IMR-90 (cell line): ENCODE results near the gene ZNF618. TPM values are rescaled to one million over a fixed set of nuclear protein-coding genes. Genes with fewer than 3 reads are reported as not detected.

Experiments
- ATAC-seq: fragments of 200-7000 bp; cut with Tn5 transposase; 2 replicates; pipeline ENCODE4 v1.9.1; 2020; ENCODE audit warnings: low read depth, mild to moderate bottlenecking, moderate library complexity
- BruUV-seq: library from RNA; stranded (reverse); fragments of 400-500 nt; replicated peaks from 2 replicates; lab custom pipeline; 2021; lab: Mats Ljungman, UMichigan
- CTCF ChIA-PET: fragments of 300-600 bp; formaldehyde crosslinking; extraction: SDS; loops from one replicate; lab custom pipeline; 2021; ENCODE audit warnings: antibody characterized with exemption; lab: Yijun Ruan, JAX
- POLR2A ChIA-PET: fragments of 300-600 bp; sonication (Branson Sonifier 250); formaldehyde crosslinking; loops from one replicate; lab custom pipeline; 2022; ENCODE audit warnings: antibody characterized with exemption; ENCODE audit not compliant: unreplicated experiment; lab: Charles Lee
- DNase-seq: peaks from one replicate; pipeline ENCODE4 v3.0.0; 2013
- H2AFZ ChIP-seq: replicated peaks from 2 replicates; pipeline ENCODE3; 2013; ENCODE audit warnings: low read length, mild to moderate bottlenecking; ENCODE audit not compliant: poor library complexity
- H2AK5ac ChIP-seq: 2 replicates; pipeline ENCODE4 v1.6.1; 2013; ENCODE audit warnings: low read depth, low read length, inconsistent platforms
- H2AK9ac ChIP-seq: replicated peaks from 2 replicates; pipeline ENCODE3; 2013; ENCODE audit warnings: mild to moderate bottlenecking, low read depth, low read length, moderate library complexity; ENCODE audit not compliant: poor library complexity
- H2BK120ac ChIP-seq: 2 replicates; pipeline ENCODE4 v1.6.1; 2013; ENCODE audit warnings: low read depth, low read length, inconsistent platforms
- H2BK15ac ChIP-seq: 3 replicates; pipeline ENCODE4 v1.6.1; 2013; ENCODE audit warnings: low read depth, low read length, inconsistent platforms
- H2BK20ac ChIP-seq: 2 replicates; pipeline ENCODE4 v1.6.1; 2013; ENCODE audit warnings: low read depth, mild to moderate bottlenecking, inconsistent platforms, low read length, moderate library complexity
- H2BK5ac ChIP-seq: 2 replicates; pipeline ENCODE4 v1.6.1; 2013; ENCODE audit warnings: mild to moderate bottlenecking, low read depth, low read length, inconsistent platforms; ENCODE audit not compliant: poor library complexity, severe bottlenecking
- H3K14ac ChIP-seq: replicated peaks from 2 replicates; pipeline ENCODE4 v1.6.1; 2013; ENCODE audit warnings: low read depth, low read length, inconsistent platforms
- H3K18ac ChIP-seq: 2 replicates; pipeline ENCODE4 v1.6.1; 2013; ENCODE audit warnings: low read depth, low read length, control low read depth
- H3K23ac ChIP-seq: 2 replicates; pipeline ENCODE4 v1.6.1; 2013; ENCODE audit warnings: low read depth, low read length, inconsistent platforms
- H3K27ac ChIP-seq: 2 replicates; pipeline ENCODE4 v1.5.1; 2013; ENCODE audit warnings: mild to moderate bottlenecking, control low read depth, low read length; ENCODE audit not compliant: insufficient read depth
- H3K27me3 ChIP-seq: 2 replicates; pipeline ENCODE4 v1.6.1; 2013; ENCODE audit warnings: low read length; ENCODE audit not compliant: control insufficient read depth, insufficient read depth
- H3K36me3 ChIP-seq: 2 replicates; pipeline ENCODE4 v1.6.1; 2013; ENCODE audit warnings: low read length, mixed read lengths; ENCODE audit not compliant: control insufficient read depth, insufficient read depth
- H3K4ac ChIP-seq: 2 replicates; pipeline ENCODE4 v1.6.1; 2013; ENCODE audit warnings: low read depth, low read length, inconsistent platforms
- H3K4me1 ChIP-seq: 2 replicates; pipeline ENCODE4 v1.6.1; 2013; ENCODE audit warnings: low read length, mixed read lengths; ENCODE audit not compliant: control insufficient read depth, insufficient read depth
- H3K4me2 ChIP-seq: 2 replicates; pipeline ENCODE4 v1.6.1; 2013; ENCODE audit warnings: low read depth, mild to moderate bottlenecking, control low read depth, low read length, moderate library complexity
- H3K4me3 ChIP-seq: 2 replicates; pipeline ENCODE4 v1.5.1; 2013; ENCODE audit warnings: low read depth, mild to moderate bottlenecking, control low read depth, low read length, moderate library complexity; ENCODE audit not compliant: insufficient read depth
- H3K56ac ChIP-seq: 2 replicates; pipeline ENCODE4 v1.6.1; 2013; ENCODE audit warnings: low read length, inconsistent platforms; ENCODE audit not compliant: insufficient read depth; ENCODE audit errors: extremely low read depth
- H3K79me1 ChIP-seq, 2 experiments: 2 replicates each; pipeline ENCODE4 v1.6.1; 2013; ENCODE audit warnings: low read length in 2 of 2, inconsistent platforms in 1 of 2, low read depth in 1 of 2
- H3K9ac ChIP-seq: 2 replicates; pipeline ENCODE4 v1.6.1; 2013; ENCODE audit warnings: low read depth, low read length, control low read depth
- H3K9me1 ChIP-seq: 2 replicates; pipeline ENCODE4 v1.6.1; 2013; ENCODE audit warnings: low read length, inconsistent platforms; ENCODE audit not compliant: insufficient read depth
- H3K9me3 ChIP-seq: 2 replicates; pipeline ENCODE4 v1.6.1; 2013; ENCODE audit warnings: low read length; ENCODE audit not compliant: control insufficient read depth, insufficient read depth
- H4K20me1 ChIP-seq: 2 replicates; pipeline ENCODE4 v1.6.1; 2013; ENCODE audit warnings: low read length, inconsistent platforms; ENCODE audit not compliant: insufficient read depth
- H4K5ac ChIP-seq: 2 replicates; pipeline ENCODE4 v1.6.1; 2013; ENCODE audit warnings: mild to moderate bottlenecking, low read depth, low read length, control low read depth
- H4K8ac ChIP-seq, 2 experiments: 2 replicates each; pipeline ENCODE4 v1.6.1; 2013; ENCODE audit warnings: low read depth in 2 of 2, low read length in 2 of 2, control low read depth in 1 of 2, inconsistent platforms in 1 of 2
- H4K91ac ChIP-seq: 2 replicates; pipeline ENCODE4 v1.6.1; 2013; ENCODE audit warnings: low read depth, low read length, inconsistent platforms; ENCODE audit not compliant: insufficient read depth
- BHLHE40 ChIP-seq: fragments of 150-350 bp; IDR thresholded peaks from 2 replicates; pipeline ENCODE4 v1.6.1; 2016; ENCODE audit warnings: mild to moderate bottlenecking, low read depth, low read length
- CEBPB ChIP-seq: IDR thresholded peaks from 2 replicates; pipeline ENCODE4 v1.6.1; 2012; ENCODE audit warnings: low read depth, low read length, improper control_type of control experiment
- CHD1 ChIP-seq: IDR thresholded peaks from 2 replicates; pipeline ENCODE4 v1.6.1; 2012; ENCODE audit warnings: low read depth, low read length, improper control_type of control experiment
- FOS ChIP-seq: fragments of 150-350 bp; IDR thresholded peaks from 2 replicates; pipeline ENCODE4 v1.6.1; 2016; ENCODE audit warnings: low read depth, low read length
- MAFK ChIP-seq: IDR thresholded peaks from 2 replicates; pipeline ENCODE4 v1.6.1; 2012; ENCODE audit warnings: low read depth, low read length, improper control_type of control experiment
- MAZ ChIP-seq: IDR thresholded peaks from 2 replicates; pipeline ENCODE4 v1.6.1; 2012; ENCODE audit warnings: low read depth, mild to moderate bottlenecking, low read length, improper control_type of control experiment, moderate library complexity, borderline replicate concordance
- MXI1 ChIP-seq: IDR thresholded peaks from 2 replicates; pipeline ENCODE4 v1.6.1; 2012; ENCODE audit warnings: low read depth, mild to moderate bottlenecking, low read length, moderate library complexity, borderline replicate concordance
- NFE2L2 ChIP-seq: fragments of 150-350 bp; IDR thresholded peaks from 2 replicates; pipeline ENCODE4 v1.6.1; 2016; ENCODE audit warnings: low read depth, mild to moderate bottlenecking, low read length
- POLR2A ChIP-seq: IDR thresholded peaks from 2 replicates; pipeline ENCODE4 v1.6.1; 2012; ENCODE audit warnings: mild to moderate bottlenecking, low read depth, low read length
- RFX5 ChIP-seq: IDR thresholded peaks from 2 replicates; pipeline ENCODE4 v1.8.0; 2012; ENCODE audit warnings: low read depth, mild to moderate bottlenecking, low read length, moderate library complexity
- USF2 ChIP-seq: fragments of 150-350 bp; IDR thresholded peaks from 2 replicates; pipeline ENCODE4 v1.6.1; 2017; ENCODE audit warnings: mild to moderate bottlenecking, antibody characterized with exemption, low read length, low read depth
- whole genome bisulfite sequencing, 2 experiments: methylation state at CpG; one replicate each; pipeline versions ENCODE4 v1.1.5 to v1.1.7; 2013; ENCODE audit warnings: missing lambda C conversion rate in 2 of 2; ENCODE audit not compliant: insufficient read length in 1 of 2; ENCODE audit errors: extremely low coverage in 2 of 2; 5-methylcytosine and 5-hydroxymethylcytosine counted together
- dilution Hi-C: fragments of 300-500 bp; cut with HindIII; formaldehyde crosslinking; loops from one replicate; pipeline ENCODE4 v1.14.3; 2018; ENCODE audit warnings: low sequenced_read_pairs; ENCODE audit not compliant: unreplicated experiment
- in situ Hi-C: fragments of 300-500 bp; cut with MboI; formaldehyde crosslinking; loops from 3 replicates; pipeline ENCODE4 v1.14.3; 2019; ENCODE audit warnings: low sequenced_read_pairs, inconsistent platforms, mixed read lengths
- intact Hi-C: fragments of 100-400 bp; cut with micrococcal nuclease; formaldehyde crosslinking; loops from 2 replicates; pipeline ENCODE4 v1.10.0; 2022
- polyA plus RNA-seq, 3 experiments: library from polyadenylated mRNA; depleted of rRNA; stranded (reverse); fragments of >200 nt; gene quantifications; 2 replicates each; pipeline ENCODE4 v1.2.3, GENCODE V29; 2012; ENCODE audit warnings: low replicate concordance in 1 of 3
- total RNA-seq: library from RNA; depleted of rRNA; stranded (reverse); fragments of >200 nt; gene quantifications from 2 replicates; pipeline ENCODE4 v1.2.3, GENCODE V29; 2012

The ZNF618 gene
- total and polyA plus RNA-seq, 2 of the 4 experiments (the other 2 are of a cell fraction): 8.2 to 9.4 TPM

DNA sequence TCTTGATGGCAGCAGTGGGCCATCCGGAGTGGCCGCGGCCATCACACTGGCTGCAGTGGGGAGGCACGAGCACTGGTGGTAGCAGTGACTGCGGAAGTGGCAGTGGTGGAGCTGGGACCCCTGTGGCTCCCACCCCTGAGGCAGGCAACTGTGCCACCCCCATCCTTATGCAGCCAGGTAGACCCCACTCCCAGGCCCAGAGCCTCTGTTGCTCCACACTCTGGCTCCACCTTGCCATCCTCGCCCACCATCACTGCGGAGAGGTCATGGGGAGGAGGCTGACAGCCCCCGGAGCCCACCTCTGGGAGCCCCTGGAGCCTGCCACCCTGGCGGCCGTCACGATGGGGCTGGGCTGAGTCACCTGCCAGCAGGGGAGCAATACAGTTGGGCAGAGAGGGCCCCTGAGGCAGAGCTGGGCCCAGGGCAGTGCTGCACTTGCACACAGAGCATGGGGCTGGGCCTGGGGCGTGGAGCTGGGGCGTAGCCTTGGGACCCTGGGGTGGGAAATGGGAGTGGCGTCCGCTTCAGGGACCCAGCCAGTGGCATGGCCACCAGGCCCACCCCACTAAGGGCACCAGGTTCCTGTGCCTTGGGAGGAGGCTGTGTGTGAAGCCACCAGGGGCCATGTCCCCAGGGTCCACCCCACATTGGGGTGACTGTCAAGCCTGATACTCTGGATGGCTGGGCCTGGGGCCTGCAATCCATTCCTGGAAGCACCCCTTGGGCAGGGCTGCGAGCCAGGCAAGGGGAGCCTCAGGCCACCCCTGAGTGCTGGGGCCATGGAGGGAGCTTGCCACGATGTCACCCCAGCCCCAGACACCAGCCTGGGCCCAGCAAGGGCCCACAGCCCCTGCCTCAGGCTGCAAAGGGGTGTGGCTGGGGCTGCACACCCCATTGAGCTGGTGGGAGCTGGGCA lies 194.3 kb downstream of the ZNF618 start:
- Histone ChIP-seq H3K18ac (no peak overlapping the region), H3K79me1 (no peaks in the 10 kb centered on the region), H3K14ac (no peak overlapping the region), H3K36me3 (no peaks in the 10 kb centered on the region), H2AK9ac (no peak overlapping the region), H3K9ac (no peak overlapping the region), H4K20me1 (no peaks in the 10 kb centered on the region), H3K27ac (no peak overlapping the region), H3K9me1 (no peaks in the 10 kb centered on the region), H2AK5ac (no peak overlapping the region), H3K23ac (no peak overlapping the region), H2BK20ac (no peak overlapping the region), H4K8ac (no peak overlapping the region), H4K5ac (no peak overlapping the region), H2BK5ac (no peak overlapping the region), H3K9me3 (no peaks in the 10 kb centered on the region), H3K56ac (no peak overlapping the region), H3K4me2 (no peak overlapping the region), H2AFZ (no peak overlapping the region), H3K4me3 (no peak overlapping the region), H4K91ac (no peak overlapping the region), H2BK15ac (no peak overlapping the region), H3K27me3 (peaks cover 35% of the 10 kb centered on the region), H3K4me1 (no peaks in the 10 kb centered on the region), H3K4ac (no peak overlapping the region), H2BK120ac (no peak overlapping the region)
- DNase-seq (no peak), ATAC-seq (no peak)
- TF ChIP-seq FOS (no peak), NFE2L2 (no peak), CHD1 (no peak), MXI1 (no peak), USF2 (no peak), MAFK (no peak), BHLHE40 (no peak), POLR2A (no peak), MAZ (no peak), RFX5 (no peak), CEBPB (no peak)
- BruUV-seq: no TSS peak
- dilution Hi-C loops: no loop called here
- ChIA-PET POLR2A (no interaction called here), CTCF (interaction anchor here (1.0 kb wide), 1 partner anchor 38 kb away, joined by 3 read pairs; no protein-coding TSS in a partner anchor)
- WGBS, 2 experiments: 80% methylated on average over 2 of the region's 17 CpGs; no CpG with 5 or more reads in 1 of the 2 experiments
- intact Hi-C loops: no loop called here
- in situ Hi-C loops: no loop called here
